ENCODE measurements around the gene PACRG. TPM values are rescaled to one million over a fixed set of nuclear protein-coding genes. Genes with fewer than 3 reads are reported as not detected.

Gene PACRG
- total and polyA plus RNA-seq, 2 of the 8 experiments (the other 6 are each of a cell fraction or from before 2014, with no cell fraction given): 0.44 to 0.54 TPM

DNA sequence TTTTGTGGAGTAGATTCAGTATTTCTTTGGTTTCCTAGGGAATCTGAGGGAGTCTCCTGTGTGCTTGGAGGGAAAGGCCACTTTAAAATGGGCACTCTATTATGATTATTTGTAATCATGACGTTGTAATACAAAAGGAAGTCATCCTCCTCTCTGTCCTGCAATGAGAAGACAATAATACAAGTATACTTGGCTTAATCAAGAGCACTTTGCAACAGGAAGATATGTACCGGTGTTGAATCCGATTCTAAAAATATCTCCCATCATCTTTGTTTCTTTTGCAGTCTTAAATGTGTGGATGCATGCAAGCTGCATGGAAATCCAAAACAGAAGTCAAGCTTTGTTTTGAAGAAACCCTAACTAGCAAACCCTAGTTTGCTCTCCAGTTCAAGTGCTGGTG is 592.6 kb downstream of the PACRG start (continued):
- TF ChIP-seq RXRA (IDR thresholded peaks at IDR 0.05; ENCODE audit: insufficient read depth, low read depth, low read length) (no peak), ASH2L (IDR thresholded peaks at IDR 0.05; ENCODE audit: low read length) (no peak)
